Small intestine (tissue), 7 donors: ENCODE measurements around the gene CEP63. TPM values are rescaled to one million over a fixed set of nuclear protein-coding genes. Genes with fewer than 3 reads are reported as not detected.

Experiments used
- DNase-seq, 2 donors: peaks; one replicate each; pipeline versions ENCODE4 v3.0.0 to v3.0.0-alpha.2; 2013
- FAIRE-seq: peaks from 2 replicates; lab custom pipeline; 2012; peaks lifted over from hg19 to GRCh38; lab: Jason Lieb, UNC
- H3K27ac ChIP-seq, 3 donors: one replicate each; pipeline ENCODE4 v1.5.1; 2013; ENCODE audit warnings: low read length in 2 of 3, mild to moderate bottlenecking in 2 of 3, control low read depth in 1 of 3, inconsistent platforms in 1 of 3, low read depth in 1 of 3, moderate library complexity in 1 of 3
- H3K27me3 ChIP-seq, 3 donors: one replicate each; pipeline ENCODE4 v1.6.1; 2013; ENCODE audit warnings: low read length in 3 of 3, inconsistent platforms in 1 of 3; ENCODE audit not compliant: control insufficient read depth in 3 of 3, insufficient read depth in 3 of 3
- H3K36me3 ChIP-seq, 3 donors: one replicate each; pipeline ENCODE4 v1.6.1; 2013; ENCODE audit warnings: low read length in 3 of 3, inconsistent platforms in 1 of 3, low read depth in 1 of 3, mild to moderate bottlenecking in 1 of 3, moderate library complexity in 1 of 3; ENCODE audit not compliant: control insufficient read depth in 3 of 3, insufficient read depth in 2 of 3
- H3K4me1 ChIP-seq, 3 donors: one replicate each; pipeline ENCODE4 v1.6.1; 2013; ENCODE audit warnings: low read length in 2 of 3, inconsistent platforms in 1 of 3, low read depth in 1 of 3, mild to moderate bottlenecking in 1 of 3, moderate library complexity in 1 of 3; ENCODE audit not compliant: control insufficient read depth in 3 of 3, insufficient read depth in 2 of 3
- H3K4me3 ChIP-seq, 3 donors: one replicate each; pipeline ENCODE4 v1.5.1; 2013; ENCODE audit warnings: low read length in 3 of 3, control low read depth in 1 of 3, inconsistent platforms in 1 of 3, low read depth in 1 of 3, mild to moderate bottlenecking in 1 of 3, moderate library complexity in 1 of 3
- H3K9me3 ChIP-seq, 2 donors: one replicate each; pipeline ENCODE4 v1.6.1; 2013; ENCODE audit warnings: low read depth in 1 of 2, low read length in 1 of 2; ENCODE audit not compliant: control insufficient read depth in 2 of 2, insufficient read depth in 1 of 2
- WGBS, 3 donors: extraction: QIAGEN DNeasy Blood & Tissue Kit; methylation state at CpG; one replicate each; pipeline ENCODE4 v1.1.7; 2013; 5-methylcytosine and 5-hydroxymethylcytosine counted together
- polyA plus RNA-seq, 4 donors: library from polyadenylated mRNA; stranded (reverse) in 3 of 4; unstranded in 1 of 4; fragments of 200-250 nt in 3 of 4; fragments of 120-200 nt in 1 of 4; gene quantifications; one replicate each; pipeline versions ENCODE4 v1.2.1 to v1.2.3, GENCODE V29; 2013
- donor health status: healthy with polysubstance abuse.
- donor health status: control.
- donor health status: control.
- donor health status: Bipolar disorder and iron deficiency.
- donor health status: healthy.

CEP63 gene
- polyA plus RNA-seq, 4 donors: 10.3 to 27.0 (median 13.9) TPM

DNA sequence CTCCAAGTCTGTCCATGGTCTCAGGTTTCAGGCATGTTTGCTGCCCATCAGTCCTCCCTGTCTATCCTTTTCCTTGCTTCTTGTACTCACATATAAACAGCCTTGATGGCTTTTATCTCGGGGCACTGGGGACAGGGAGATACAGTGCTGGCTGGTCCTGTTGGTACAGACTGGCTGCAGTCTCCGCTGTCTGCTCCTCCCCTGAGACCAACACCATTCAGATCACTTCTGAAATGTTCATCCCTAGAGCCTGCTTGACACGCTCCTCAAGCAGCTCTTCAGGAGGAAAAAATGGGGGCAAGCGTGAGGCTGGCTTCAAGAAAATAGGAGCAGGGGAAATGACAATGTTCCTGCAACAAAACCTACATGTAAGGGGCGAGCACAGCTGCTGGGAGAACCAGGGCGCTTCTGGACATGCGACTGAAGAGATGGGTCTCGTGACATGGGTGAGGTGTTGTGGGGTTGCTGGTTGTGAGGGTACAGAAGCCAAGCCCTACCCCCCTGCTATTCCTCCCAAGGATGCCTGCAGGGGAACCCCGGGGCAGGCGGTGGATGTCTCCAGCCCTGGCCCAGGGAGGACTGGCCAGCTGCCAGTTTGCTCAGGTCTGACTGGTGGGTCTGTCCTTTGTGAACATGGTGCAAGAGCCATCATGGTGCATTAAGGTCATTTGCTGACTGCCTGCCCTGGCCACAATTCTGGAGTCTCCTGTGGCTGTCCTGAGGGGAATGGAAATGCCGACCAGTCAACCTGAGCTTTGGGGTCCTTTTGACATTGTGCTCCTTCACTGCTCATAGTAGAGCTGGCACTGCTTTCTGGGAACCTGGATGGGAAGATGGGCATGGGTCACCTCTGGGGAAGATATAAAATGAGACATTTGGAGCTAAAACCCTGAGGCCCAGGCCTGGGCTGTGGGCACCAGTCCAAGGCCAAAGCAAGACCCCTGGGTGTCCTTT is 124.9 kb downstream of the CEP63 start:
- WGBS, 3 donors: 77 to 83% (median 78%) methylated on average over 11 of the region's 11 CpGs
- DNase-seq: no peak
- Histone ChIP-seq H3K9me3 (no peaks in the 10 kb centered on the region), H3K27ac (no peak overlapping the region), H3K27me3 (no peaks in the 10 kb centered on the region), H3K36me3 (peaks cover 0 to 9% (median 0%) of the 10 kb centered on the region in 3 donors), H3K4me1 (no peaks in the 10 kb centered on the region), H3K4me3 (no peak overlapping the region)
- FAIRE-seq: no peak

DNA sequence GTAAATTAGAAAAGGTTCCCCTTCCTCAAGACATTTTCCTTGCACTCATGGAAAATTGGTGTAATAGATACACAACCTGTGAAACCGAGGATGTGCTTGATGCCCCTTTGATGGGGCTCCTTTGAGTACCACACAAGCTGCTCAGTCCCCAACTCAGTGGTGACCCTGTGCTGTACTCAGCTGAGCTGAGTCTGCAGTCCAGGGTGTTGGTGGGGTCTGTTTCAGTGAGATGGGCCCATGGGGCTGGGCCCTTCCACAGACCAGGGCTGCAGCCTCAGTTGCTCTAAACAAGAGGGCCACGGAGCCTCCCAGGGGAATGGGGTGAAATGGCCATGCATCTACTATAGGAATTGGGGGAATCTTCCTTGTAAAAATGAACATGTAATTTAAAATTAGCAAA is 125.7 kb downstream of the CEP63 start:
- H3K9me3 ChIP-seq: no peaks in the 10 kb centered on the region
- H3K27ac ChIP-seq: no peak overlapping the region
- H3K4me1 ChIP-seq: no peaks in the 10 kb centered on the region
- no peak overlapping the region for H3K4me3 ChIP-seq
- WGBS, 3 donors: 68 to 83% (median 71%) methylated on average over 2 of the region's 2 CpGs
- H3K27me3 ChIP-seq: no peaks in the 10 kb centered on the region
- DNase-seq (no peak), FAIRE-seq (no peak)
- peaks cover 0 to 9% (median 0%) of the 10 kb centered on the region in 3 donors for H3K36me3 ChIP-seq

DNA sequence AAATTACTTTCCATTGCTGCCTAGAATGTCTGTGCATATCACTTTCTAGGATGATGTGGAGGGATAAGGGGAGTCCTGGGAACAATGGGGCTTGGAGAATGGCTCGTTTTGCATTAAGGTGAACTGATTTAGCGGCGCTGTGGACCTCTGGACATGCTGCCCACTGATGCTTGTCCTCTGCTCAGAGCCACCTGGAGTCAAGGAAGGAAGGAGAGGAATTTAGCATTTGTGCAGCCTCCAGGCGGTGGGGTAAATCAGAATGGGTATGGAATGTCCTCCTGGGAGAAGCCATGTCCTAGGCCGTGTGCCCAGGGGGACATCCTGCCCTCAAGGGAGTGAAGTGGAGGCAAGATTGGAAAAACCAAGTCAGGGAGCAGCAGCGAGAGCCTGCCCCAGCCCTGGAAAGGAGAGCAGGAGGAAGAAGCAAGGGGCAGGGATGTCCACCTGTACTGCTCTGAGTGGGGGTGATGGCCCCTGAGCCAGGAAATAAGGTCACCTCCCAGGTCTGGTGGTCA is 127.2 kb downstream of the CEP63 start:
- Histone ChIP-seq H3K4me3 (no peak overlapping the region), H3K9me3 (no peaks in the 10 kb centered on the region), H3K36me3 (peaks cover 0 to 7% (median 0%) of the 10 kb centered on the region in 3 donors), H3K4me1 (no peaks in the 10 kb centered on the region), H3K27me3 (no peaks in the 10 kb centered on the region), H3K27ac (no peak overlapping the region)
- FAIRE-seq (no peak), DNase-seq (no peak)
- 77 to 80% (median 80%) methylated on average over 6 of the region's 6 CpGs for WGBS, 3 donors

DNA sequence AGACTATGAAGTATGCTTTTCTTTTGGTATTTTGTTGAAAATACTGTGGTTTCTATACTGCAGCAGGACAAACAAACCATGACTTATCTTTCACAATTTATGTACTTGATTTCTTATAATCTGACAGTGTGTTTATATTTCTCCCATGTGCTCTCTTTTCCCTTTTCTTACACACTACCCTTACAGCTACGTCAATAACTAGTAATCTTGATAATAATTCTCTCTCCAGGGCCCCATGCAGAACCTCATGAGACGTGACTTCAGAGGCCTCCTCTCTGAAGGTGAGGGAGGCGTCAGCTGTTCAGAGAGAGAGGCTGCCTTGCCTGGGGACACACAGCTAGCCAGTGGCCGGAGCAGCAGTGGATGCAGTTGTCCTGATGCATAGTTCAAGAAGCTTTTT is 129.1 kb downstream of the CEP63 start:
- DNase-seq: no peak
- no peak for FAIRE-seq
- H3K36me3 ChIP-seq: peaks cover 0 to 4% (median 0%) of the 10 kb centered on the region in 3 donors
- WGBS, 3 donors: 85% methylated on average over 4 of the region's 4 CpGs
- H3K9me3 ChIP-seq: no peaks in the 10 kb centered on the region
- no peaks in the 10 kb centered on the region for H3K4me1 ChIP-seq
- H3K4me3 ChIP-seq: no peak overlapping the region
- H3K27ac ChIP-seq: no peak overlapping the region
- no peaks in the 10 kb centered on the region for H3K27me3 ChIP-seq

DNA sequence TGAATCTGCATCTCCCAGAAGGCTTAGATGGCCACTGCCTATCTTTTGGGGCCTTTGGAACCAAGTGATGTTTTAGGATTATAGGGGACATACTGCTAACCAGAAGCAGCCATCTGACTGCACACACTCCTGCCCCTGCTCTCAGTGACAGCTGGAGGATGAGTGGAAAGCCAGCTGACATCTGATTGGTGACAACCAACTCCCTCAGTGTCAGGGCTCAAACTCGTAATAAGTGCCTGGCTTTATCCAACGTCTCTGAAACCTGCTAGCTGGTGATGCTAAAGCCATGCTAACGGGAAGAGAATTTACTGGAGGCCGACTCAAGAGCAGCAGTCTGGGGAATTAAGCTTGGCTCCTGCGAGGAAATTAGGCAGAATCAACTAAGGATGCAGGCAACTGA is 129.9 kb downstream of the CEP63 start:
- DNase-seq: no peak
- Histone ChIP-seq H3K4me3 (no peak overlapping the region), H3K27me3 (no peaks in the 10 kb centered on the region), H3K4me1 (no peaks in the 10 kb centered on the region), H3K36me3 (peaks cover 0 to 2% (median 0%) of the 10 kb centered on the region in 3 donors), H3K27ac (no peak overlapping the region), H3K9me3 (no peaks in the 10 kb centered on the region)
- FAIRE-seq: no peak
- WGBS, 3 donors: 83 to 86% (median 84%) methylated on average over 5 of the region's 5 CpGs

- H3K27me3 ChIP-seq: no peaks in the 10 kb centered on the region
- peaks cover 0 to 2% (median 0%) of the 10 kb centered on the region in 3 donors for H3K36me3 ChIP-seq
- FAIRE-seq (no peak), DNase-seq (no peak)
- H3K4me3 ChIP-seq: no peak overlapping the region
- H3K27ac ChIP-seq: no peak overlapping the region
- no peaks in the 10 kb centered on the region for H3K4me1 ChIP-seq
- H3K9me3 ChIP-seq: no peaks in the 10 kb centered on the region
- 72 to 85% (median 79%) methylated on average over 7 of the region's 7 CpGs for WGBS, 3 donors
Observed at GRCh38 chr3:134617608-134618477, 132.0 kb downstream of the CEP63 start.

DNA sequence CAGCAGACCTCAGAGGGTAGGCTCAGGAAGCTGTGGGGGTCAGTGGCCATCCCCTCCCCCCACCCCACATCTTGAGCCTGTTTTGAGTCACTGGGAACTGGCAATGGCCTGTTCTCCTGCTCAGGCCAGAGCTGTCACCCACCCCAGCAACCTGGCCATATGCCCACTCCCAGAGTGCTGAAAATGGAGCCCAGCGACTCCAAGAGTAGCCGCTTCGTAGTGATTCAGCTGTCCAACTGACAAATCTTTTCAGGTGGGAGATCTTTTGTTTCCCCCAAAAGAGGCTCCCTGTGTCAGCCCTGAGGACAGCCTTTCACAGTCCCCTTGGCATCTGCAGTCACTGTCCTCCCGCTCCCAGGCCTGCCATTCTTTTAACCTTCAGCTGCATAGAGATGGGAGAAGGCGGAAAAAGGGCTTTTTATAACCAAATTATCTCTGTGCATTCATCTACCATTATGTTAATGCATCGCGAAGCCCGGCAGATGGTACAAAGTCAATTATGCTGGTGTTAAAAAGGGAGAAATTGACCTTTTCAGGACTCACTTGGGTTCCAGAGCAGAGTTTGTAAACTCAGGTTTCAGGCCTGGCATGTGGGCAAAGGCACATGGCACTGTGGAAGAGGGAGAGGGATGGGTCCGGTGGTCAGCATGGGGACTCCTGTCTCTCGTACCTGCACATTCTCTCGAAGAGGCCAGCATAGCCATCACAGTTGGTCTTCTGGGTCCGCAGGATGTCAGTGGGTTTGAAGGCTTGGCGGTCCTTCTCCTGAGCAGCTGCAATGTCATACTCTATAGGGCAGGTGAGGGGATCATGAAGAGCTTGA is 132.8 kb downstream of the CEP63 start:
- DNase-seq (no peak), FAIRE-seq (no peak)
- H3K4me3 ChIP-seq: no peak overlapping the region
- peaks cover 0 to 2% (median 0%) of the 10 kb centered on the region in 3 donors for H3K36me3 ChIP-seq
- H3K9me3 ChIP-seq: no peaks in the 10 kb centered on the region
- 94 to 96% (median 95%) methylated on average over 13 of the region's 13 CpGs for WGBS, 3 donors
- no peak overlapping the region for H3K27ac ChIP-seq
- H3K4me1 ChIP-seq: peaks cover 0 to 7% (median 0%) of the 10 kb centered on the region in 3 donors
- H3K27me3 ChIP-seq: no peaks in the 10 kb centered on the region
